ENCODE results near the gene CBR4.

DNA sequence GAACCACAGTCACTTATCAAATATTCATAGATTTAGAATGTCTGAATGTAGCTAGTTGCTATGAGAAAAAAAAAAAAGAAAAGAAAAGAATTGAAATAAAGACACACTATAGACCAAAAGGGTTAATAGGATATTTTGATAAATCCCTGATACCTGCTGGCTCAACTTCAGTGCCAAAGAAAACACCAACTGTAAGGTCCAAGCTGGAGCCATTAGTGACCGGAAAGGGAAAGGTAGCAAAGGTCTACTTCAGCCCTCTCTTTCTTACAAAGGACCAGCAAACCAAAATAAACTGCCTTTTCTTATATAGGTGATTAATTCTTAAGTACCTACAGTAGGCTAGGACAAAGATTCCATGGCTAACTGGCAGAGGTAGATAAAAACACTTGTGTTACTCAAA is 9.7 kb downstream of the CBR4 start:
- TF ChIP-seq, protein P1, sequence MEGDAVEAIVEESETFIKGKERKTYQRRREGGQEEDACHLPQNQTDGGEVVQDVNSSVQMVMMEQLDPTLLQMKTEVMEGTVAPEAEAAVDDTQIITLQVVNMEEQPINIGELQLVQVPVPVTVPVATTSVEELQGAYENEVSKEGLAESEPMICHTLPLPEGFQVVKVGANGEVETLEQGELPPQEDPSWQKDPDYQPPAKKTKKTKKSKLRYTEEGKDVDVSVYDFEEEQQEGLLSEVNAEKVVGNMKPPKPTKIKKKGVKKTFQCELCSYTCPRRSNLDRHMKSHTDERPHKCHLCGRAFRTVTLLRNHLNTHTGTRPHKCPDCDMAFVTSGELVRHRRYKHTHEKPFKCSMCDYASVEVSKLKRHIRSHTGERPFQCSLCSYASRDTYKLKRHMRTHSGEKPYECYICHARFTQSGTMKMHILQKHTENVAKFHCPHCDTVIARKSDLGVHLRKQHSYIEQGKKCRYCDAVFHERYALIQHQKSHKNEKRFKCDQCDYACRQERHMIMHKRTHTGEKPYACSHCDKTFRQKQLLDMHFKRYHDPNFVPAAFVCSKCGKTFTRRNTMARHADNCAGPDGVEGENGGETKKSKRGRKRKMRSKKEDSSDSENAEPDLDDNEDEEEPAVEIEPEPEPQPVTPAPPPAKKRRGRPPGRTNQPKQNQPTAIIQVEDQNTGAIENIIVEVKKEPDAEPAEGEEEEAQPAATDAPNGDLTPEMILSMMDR (conservative IDR thresholded peaks at IDR 0.05; ENCODE audit: low read depth, low read length): no peak
- TF ChIP-seq EZH2 (IDR thresholded peaks at IDR 0.05; ENCODE audit: low read length, unreplicated experiment): no peak

Measured in PC-3 (cell line).